Activated naive CD8-positive, alpha-beta T cell (primary cell): Measurements from ENCODE around the gene PLEKHA7.
"Not testable (repeated sequence)": the region's sequence is repeated elsewhere in the genome, so short reads cannot be mapped to it uniquely, and the experiment has no call there.

Experiments
- H3K27ac Mint-ChIP-seq: one replicate; pipeline ENCODE4 v1.8.0; 2021; ENCODE audit warnings: mixed read lengths
- H3K27me3 Mint-ChIP-seq: one replicate; pipeline ENCODE4 v1.8.0; 2021; ENCODE audit warnings: mixed read lengths
- H3K36me3 Mint-ChIP-seq: one replicate; pipeline ENCODE4 v1.8.0; 2021; ENCODE audit warnings: mixed read lengths
- H3K4me1 Mint-ChIP-seq: one replicate; pipeline ENCODE4 v1.8.0; 2021; ENCODE audit warnings: low read depth, mixed read lengths
- H3K4me3 Mint-ChIP-seq: one replicate; pipeline ENCODE4 v1.8.0; 2021; ENCODE audit warnings: mild to moderate bottlenecking, mixed read lengths
- H3K9me3 Mint-ChIP-seq: one replicate; pipeline ENCODE4 v1.8.0; 2021; ENCODE audit warnings: low read depth, mixed read lengths

PLEKHA7 gene

DNA sequence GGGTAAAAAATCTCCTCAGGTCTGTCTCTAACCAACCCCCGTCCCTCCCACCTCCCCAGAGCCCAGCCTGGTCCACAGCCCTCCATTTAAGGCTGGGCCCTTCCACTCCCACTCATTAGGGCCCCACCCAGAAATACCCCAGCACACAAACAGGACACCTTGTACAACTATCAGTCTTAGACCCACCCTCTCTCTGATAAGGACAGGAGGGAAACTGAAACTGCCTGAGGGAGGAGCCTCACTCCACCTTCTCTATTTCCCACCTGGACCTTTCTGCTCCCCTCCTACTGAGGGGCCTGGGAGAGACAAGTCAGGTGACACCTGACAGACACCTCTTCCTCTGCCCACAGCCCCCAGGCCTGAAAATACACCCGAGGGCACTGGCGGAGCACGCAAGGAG lies 90.2 kb downstream of the PLEKHA7 start:
- no peaks in the 10 kb centered on the region for H3K36me3 Mint-ChIP-seq
- H3K27ac Mint-ChIP-seq = no peak overlapping the region
- no peaks in the 10 kb centered on the region for H3K9me3 Mint-ChIP-seq
- peaks cover 9% of the 10 kb centered on the region for H3K4me1 Mint-ChIP-seq
- peaks cover 15% of the 10 kb centered on the region for H3K27me3 Mint-ChIP-seq
- H3K4me3 Mint-ChIP-seq = no peak overlapping the region

DNA sequence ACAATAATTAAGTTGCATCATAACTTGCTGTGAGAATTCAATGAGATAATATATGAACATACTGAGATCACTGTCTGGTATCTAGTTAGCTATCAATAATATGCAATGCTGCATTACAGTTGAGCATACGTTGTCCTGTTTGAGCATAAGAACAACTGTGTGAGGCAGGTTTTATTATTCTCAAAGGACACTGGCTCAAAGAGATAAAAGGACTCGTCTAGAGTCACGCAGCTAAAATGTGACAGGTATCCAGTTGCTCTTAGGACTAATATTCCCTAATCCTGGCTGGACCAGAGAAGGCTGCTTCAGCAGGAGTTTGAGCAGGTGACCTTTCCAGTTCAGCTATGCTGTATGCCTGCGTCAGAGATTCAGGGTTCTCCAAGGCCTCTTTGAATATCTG lies 92.5 kb downstream of the PLEKHA7 start:
- Mint-ChIP-seq H3K4me3 (no peak overlapping the region), H3K4me1 (peaks cover 9% of the 10 kb centered on the region), H3K36me3 (peaks cover 2% of the 10 kb centered on the region), H3K27ac (no peak overlapping the region), H3K27me3 (peaks cover 15% of the 10 kb centered on the region), H3K9me3 (no peaks in the 10 kb centered on the region)

- Mint-ChIP-seq H3K27ac (no peak overlapping the region), H3K27me3 (peaks cover 10% of the 10 kb centered on the region), H3K36me3 (peaks cover 2% of the 10 kb centered on the region), H3K4me1 (peaks cover 7% of the 10 kb centered on the region), H3K9me3 (no peaks in the 10 kb centered on the region), H3K4me3 (no peak overlapping the region)
Observed at GRCh38 chr11:16921019-16921418, 93.2 kb downstream of the PLEKHA7 start.

DNA sequence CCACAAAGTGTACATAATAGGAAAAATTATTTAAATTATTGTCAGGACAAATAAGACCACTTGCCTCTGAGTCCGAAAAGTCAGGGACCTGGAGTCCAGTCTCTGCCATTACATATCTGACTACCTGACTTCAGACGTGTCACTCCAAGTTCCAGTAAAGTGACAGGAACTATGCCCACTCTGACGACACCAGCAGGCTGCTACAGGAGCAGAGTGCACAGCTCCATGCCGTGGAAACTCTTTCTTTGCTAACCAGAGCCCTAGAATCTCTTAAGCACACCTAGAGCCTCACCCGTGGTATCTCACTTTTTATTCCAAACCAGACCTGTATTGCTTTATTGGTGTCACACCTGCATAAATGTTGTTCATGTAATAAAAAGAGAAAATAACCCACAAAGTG lies 93.7 kb downstream of the PLEKHA7 start:
- Mint-ChIP-seq H3K4me1 (peaks cover 7% of the 10 kb centered on the region), H3K9me3 (no peaks in the 10 kb centered on the region), H3K27me3 (peaks cover 9% of the 10 kb centered on the region), H3K4me3 (no peak overlapping the region), H3K36me3 (peaks cover 2% of the 10 kb centered on the region), H3K27ac (no peak overlapping the region)

DNA sequence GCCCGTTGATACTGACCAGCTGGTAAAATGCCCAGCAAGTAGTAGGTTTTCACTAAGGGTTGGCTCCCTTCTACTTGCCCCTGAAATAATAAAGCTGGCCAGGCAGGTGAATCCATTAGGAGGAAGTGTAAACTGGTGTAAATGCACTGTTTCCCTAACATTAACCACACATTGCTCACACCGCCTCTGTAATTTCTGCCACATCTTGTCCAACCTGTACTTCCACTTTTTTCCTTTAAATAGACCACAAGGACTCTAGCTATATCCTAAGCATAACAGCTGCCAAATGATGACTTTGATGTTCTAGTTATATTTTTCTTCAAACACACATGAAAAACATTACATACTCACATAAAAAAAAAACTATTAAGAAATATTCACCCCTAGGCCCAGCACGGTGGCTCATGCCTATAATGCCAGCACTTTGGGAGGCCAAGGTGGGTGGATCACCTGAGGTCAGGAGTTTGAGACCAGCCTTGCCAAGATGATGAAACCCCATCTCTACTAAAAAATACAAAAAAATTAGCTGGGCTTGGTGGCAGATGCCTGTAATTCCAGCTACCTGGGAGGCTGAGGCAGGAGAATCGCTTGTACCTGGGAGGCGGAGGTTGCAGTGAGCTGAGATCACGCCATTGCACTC lies 95.6 kb downstream of the PLEKHA7 start:
- not testable (repeated sequence) for H3K4me1 Mint-ChIP-seq, H3K36me3 Mint-ChIP-seq, H3K27me3 Mint-ChIP-seq, H3K9me3 Mint-ChIP-seq, H3K27ac Mint-ChIP-seq, H3K4me3 Mint-ChIP-seq

DNA sequence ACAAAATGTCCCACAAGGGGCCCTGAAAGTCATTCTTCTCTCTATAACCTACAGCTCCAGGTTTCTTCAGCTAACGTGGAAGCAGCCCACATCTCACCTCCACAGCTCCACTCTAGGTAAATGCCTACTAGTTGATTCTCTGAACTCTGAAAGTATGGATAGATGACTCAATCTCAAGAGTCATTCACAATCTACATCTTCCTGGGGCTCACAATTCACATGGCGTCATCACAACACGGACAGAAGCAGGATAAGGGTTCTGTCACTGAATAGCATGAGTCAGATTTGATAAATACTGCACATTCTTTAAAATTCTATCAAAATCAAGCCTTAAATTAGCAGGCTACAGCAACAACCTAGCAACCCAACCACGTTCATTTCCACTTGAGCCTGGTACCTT lies 96.3 kb downstream of the PLEKHA7 start:
- H3K4me1 Mint-ChIP-seq = no peaks in the 10 kb centered on the region
- H3K9me3 Mint-ChIP-seq = no peaks in the 10 kb centered on the region
- peaks cover 2% of the 10 kb centered on the region for H3K36me3 Mint-ChIP-seq
- peaks cover 3% of the 10 kb centered on the region for H3K27me3 Mint-ChIP-seq
- H3K4me3 Mint-ChIP-seq = no peak overlapping the region
- no peak overlapping the region for H3K27ac Mint-ChIP-seq

DNA sequence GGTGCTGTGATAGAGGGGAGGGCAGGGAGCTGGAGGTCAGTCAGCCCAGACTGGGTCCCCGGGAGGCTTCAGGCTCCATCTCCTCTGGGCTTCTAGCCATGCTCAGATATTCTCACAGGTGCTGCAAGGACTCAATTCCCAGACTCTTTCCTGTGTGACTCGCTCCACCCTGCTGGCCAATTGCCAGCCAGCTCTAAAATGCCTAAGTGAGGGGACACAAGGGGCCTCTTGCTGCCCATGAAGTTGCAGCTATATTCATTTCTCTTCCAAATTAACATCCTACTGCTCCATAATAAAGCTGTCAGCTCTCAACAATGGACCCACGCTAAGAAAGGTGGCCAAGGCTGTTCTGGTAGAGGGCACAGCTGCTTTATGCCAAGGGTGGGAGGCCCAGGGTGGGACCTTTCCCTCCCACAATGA lies 101.5 kb downstream of the PLEKHA7 start:
- Mint-ChIP-seq H3K27ac (no peak overlapping the region), H3K9me3 (no peaks in the 10 kb centered on the region), H3K4me3 (no peak overlapping the region), H3K36me3 (peaks cover 2% of the 10 kb centered on the region), H3K4me1 (peaks cover 2% of the 10 kb centered on the region), H3K27me3 (no peaks in the 10 kb centered on the region)

DNA sequence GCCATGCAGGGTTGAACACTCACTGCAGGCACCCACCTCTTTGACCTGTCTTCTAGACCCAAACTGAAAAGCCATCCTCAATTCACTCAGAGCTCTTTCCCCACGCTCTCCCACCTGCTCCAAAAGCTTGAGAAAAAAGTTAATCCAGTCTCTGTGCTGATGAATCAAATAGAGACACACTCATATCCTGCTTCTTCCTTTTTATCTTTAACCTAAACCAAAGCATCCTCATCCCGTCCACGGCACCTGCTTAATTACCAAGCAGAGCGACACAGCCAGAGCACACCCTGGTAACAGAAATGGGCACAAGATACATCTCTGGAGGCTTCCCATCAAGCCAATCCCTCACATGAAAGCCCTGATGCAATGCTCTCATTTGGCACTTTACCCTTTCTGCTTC lies 102.6 kb downstream of the PLEKHA7 start:
- Mint-ChIP-seq H3K4me3 (no peak overlapping the region), H3K36me3 (no peaks in the 10 kb centered on the region), H3K9me3 (no peaks in the 10 kb centered on the region), H3K27ac (no peak overlapping the region), H3K27me3 (no peaks in the 10 kb centered on the region), H3K4me1 (peaks cover 2% of the 10 kb centered on the region)

GRCh38 chr11:16911186-16911585 lies 103.0 kb downstream of the PLEKHA7 start:
- Mint-ChIP-seq H3K27me3 (no peaks in the 10 kb centered on the region), H3K4me3 (no peak overlapping the region), H3K27ac (no peak overlapping the region), H3K4me1 (peaks cover 2% of the 10 kb centered on the region), H3K9me3 (no peaks in the 10 kb centered on the region), H3K36me3 (no peaks in the 10 kb centered on the region)

- Mint-ChIP-seq H3K4me1 (peaks cover 2% of the 10 kb centered on the region), H3K27ac (peak overlapping the region; percentile 41), H3K9me3 (no peaks in the 10 kb centered on the region), H3K36me3 (no peaks in the 10 kb centered on the region), H3K4me3 (no peak overlapping the region), H3K27me3 (no peaks in the 10 kb centered on the region)
Observed at GRCh38 chr11:16909359-16910035, 104.7 kb downstream of the PLEKHA7 start.

DNA sequence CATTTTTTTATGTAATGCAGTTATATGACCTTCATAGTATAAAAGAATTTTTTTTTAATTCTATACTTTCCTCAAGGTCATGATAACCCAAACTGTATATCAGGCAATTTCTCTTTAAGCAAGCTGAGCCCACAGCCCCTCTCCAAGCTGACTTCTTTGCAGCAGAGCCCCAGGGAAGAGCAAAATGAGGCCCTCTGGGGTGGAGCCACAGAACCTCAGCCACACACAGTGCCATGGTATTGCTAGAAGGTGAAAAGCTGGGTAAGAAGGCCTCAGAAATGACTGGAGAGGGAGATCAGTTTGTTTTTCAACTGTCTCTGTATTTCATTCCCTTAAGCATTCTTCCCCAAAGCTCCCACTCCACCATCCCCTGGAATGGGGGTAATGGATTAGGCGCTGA lies 108.8 kb downstream of the PLEKHA7 start:
- H3K27ac Mint-ChIP-seq = no peak overlapping the region
- peaks cover 35% of the 10 kb centered on the region for H3K4me1 Mint-ChIP-seq
- H3K36me3 Mint-ChIP-seq = peaks cover 6% of the 10 kb centered on the region
- peaks cover 12% of the 10 kb centered on the region for H3K9me3 Mint-ChIP-seq
- H3K4me3 Mint-ChIP-seq = no peak overlapping the region
- no peaks in the 10 kb centered on the region for H3K27me3 Mint-ChIP-seq

GRCh38 chr11:16904761-16905160 lies 109.5 kb downstream of the PLEKHA7 start:
- H3K9me3 Mint-ChIP-seq = peaks cover 12% of the 10 kb centered on the region
- H3K36me3 Mint-ChIP-seq, H3K27ac Mint-ChIP-seq, H3K4me3 Mint-ChIP-seq, H3K27me3 Mint-ChIP-seq: not testable (repeated sequence)
- H3K4me1 Mint-ChIP-seq = peaks cover 35% of the 10 kb centered on the region

- H3K27ac Mint-ChIP-seq = peak overlapping the region; percentile 91
- peaks cover 6% of the 10 kb centered on the region for H3K36me3 Mint-ChIP-seq
- H3K4me3 Mint-ChIP-seq = peak overlapping the region; percentile 60
- peaks cover 12% of the 10 kb centered on the region for H3K9me3 Mint-ChIP-seq
- no peaks in the 10 kb centered on the region for H3K27me3 Mint-ChIP-seq
- H3K4me1 Mint-ChIP-seq = peaks cover 39% of the 10 kb centered on the region
Observed at GRCh38 chr11:16902781-16903378, 111.3 kb downstream of the PLEKHA7 start.

GRCh38 chr11:16902182-16902581 lies 112.0 kb downstream of the PLEKHA7 start:
- peaks cover 12% of the 10 kb centered on the region for H3K9me3 Mint-ChIP-seq
- peaks cover 41% of the 10 kb centered on the region for H3K4me1 Mint-ChIP-seq
- H3K27me3 Mint-ChIP-seq = no peaks in the 10 kb centered on the region
- H3K36me3 Mint-ChIP-seq = peaks cover 6% of the 10 kb centered on the region
- peak overlapping the region; percentile 91 for H3K27ac Mint-ChIP-seq
- peak overlapping the region; percentile 60 for H3K4me3 Mint-ChIP-seq

DNA sequence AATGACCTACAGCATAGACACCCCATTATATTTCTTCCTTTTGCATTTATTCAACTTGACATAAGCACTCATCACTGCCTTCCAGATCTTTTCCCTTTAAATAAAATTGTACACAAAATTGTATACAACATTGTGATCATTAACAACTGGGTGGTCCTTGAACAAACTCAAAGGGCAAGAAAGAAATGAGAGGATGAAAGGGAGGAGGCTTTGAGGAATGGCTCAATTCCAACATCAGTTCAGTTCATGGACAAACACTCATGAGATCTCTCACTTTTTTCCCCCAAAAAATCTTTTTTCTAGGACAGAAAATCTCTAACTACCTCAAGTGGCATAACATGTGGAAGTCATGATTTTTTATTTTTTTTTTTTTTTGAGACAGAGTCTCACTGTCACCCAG lies 113.7 kb downstream of the PLEKHA7 start:
- Mint-ChIP-seq H3K27me3 (peaks cover 4% of the 10 kb centered on the region), H3K36me3 (peaks cover 6% of the 10 kb centered on the region), H3K9me3 (peaks cover 12% of the 10 kb centered on the region), H3K4me1 (peaks cover 41% of the 10 kb centered on the region), H3K27ac (peak overlapping the region; percentile 85), H3K4me3 (no peak overlapping the region)
